T follicular helper cell (primary cell): Measurements from ENCODE around the gene MTFR1L.

Experiments
- DNase-seq: peaks from one replicate; pipeline ENCODE4 v3.0.0-alpha.2; 2020; ENCODE audit warnings: low read depth

MTFR1L gene

DNA sequence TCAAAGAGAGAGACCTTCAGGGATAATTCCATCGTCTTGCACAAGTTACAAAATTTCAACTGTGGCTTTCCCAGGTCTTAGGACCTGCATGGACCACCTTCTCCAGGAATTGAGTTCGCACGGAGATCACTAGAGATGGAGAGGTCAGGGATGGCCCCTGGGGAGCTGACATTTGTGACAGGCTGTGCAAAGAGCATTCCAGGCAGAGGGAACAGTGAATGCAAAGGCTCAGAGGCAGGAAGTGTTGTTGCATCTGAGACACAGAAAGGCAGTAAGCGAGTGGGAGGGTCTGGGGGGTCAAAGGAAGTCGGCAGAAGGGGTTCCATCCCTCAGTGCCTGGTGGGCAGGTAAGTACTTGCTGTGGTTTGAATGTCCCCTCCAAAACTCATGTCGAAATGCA is 29.3 kb upstream of the MTFR1L start:
- DNase-seq: no peak

DNA sequence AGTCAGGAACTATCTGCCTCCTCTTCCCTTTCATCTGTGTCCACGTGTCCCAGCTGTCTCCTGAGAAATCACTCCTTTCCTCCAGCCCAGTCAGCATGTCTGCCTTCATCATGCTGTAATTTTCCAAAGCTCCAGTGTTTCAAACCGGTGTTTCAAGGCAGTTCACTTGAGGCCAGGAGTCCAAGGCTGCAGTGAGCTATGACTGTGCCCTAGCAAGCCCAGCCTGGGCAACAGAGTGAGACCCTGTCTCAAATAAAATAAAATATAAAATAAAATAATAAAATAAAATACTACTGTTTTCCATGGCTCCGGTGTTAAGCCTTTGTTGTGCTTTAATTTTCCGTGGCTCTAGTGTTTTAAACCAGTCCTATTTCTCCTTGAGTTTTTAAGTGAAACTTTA is 27.6 kb upstream of the MTFR1L start:
- no peak for DNase-seq

DNA sequence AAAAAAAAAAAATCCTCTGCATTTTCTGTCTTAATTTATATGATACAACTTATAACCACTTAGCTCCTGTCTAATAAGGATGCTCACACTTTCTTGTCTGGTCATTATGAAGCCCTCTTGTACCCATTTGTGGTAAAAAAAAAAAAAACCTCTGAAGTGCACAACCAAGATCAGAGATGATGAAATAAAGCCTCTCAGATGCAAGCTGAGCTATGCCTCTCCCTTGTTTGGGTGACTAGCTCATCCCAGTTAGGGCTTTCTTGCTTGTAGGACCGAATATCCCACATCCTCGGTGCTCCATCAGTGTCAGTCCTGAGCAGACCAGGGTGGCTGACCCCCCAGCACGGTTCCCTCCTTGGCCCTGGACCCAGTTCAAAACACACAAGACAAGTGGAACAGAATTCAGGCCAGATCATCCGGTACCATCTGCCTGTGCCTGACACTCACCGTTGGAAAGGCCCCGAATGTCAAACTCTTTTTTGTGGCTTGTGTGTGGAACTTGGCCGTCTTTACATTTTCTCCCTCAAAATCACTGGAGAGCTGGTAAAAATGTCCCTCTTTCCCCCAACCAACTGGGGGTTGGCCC is 26.1 kb upstream of the MTFR1L start:
- DNase-seq: no peak

DNA sequence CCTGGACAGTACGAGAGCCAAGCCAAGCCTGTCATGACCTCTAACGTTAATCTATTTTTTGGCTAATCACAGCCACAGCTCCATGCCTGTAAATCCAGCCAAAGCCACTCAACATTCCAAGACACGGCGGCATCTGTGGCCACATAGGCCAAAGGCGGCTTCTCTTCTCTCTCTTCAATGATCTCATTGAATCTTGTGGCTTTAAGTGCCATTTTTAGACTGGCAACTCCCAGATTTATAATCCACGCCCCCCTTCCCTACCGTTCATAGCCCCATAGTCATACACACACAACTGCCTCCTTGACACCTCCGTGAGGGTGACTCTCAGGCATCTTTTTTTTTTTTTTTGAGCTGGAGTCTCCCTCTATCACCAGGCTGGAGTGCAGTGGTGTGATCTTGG is 25.4 kb upstream of the MTFR1L start:
- DNase-seq: no peak

DNA sequence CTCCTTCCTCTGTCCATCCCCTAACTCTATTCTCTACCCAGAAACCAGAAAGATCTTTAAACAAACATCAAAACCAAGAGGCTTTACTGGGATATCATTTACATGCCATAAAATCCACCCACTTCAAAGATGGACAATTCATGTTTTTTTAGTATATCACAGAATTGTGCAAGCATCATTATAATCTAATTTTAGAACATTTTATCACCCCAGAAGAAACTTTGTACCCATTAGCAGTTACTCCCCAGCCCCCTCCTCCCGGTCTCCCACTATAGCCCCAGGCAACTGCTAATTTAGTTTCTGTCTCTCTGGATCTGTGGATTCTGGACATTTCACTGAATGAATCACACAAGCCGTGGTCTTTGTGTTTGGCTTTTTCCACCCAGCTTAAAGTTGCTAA is 24.5 kb upstream of the MTFR1L start:
- no peak for DNase-seq

DNA sequence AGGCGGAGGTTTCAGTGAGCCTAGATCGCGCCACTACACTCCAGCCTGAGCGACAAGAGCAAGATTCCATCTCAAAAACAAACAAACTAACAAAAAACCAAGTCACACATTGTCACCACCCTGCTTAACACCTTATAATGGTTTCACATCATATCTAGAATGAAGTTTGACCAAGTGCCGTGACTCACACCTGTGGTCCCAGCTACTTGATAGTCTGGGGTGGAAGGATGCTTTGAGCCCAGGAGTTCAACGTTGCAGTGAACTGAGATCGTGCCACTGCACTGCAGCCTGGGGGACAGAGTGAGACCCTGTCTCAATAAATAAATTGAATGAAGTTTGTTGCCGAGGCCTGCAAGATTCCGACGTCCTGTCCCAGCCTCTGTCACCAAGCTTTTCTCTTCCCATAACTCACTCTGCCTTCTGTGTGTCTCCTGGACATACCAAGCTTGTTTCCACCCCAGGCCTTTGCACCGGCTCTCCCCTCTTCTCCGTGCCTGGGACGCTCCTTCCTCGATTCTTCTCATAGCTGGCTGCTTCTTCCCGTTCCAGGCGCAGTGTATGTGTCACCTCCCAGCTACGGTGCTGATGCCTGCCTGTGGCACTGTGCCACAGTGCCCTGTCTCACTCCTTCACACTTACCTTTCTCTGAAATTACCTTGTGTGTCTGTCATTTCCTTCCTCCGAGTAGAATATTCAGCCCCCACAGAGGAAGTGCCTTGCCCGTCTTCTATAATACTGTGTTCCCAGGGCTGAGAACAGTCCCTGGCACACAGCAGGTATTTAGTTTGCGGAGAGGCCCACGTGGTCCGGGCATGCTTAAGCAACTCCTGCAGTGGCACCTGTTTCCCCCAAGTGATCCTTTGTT is 23.6 kb upstream of the MTFR1L start:
- no peak for DNase-seq

DNA sequence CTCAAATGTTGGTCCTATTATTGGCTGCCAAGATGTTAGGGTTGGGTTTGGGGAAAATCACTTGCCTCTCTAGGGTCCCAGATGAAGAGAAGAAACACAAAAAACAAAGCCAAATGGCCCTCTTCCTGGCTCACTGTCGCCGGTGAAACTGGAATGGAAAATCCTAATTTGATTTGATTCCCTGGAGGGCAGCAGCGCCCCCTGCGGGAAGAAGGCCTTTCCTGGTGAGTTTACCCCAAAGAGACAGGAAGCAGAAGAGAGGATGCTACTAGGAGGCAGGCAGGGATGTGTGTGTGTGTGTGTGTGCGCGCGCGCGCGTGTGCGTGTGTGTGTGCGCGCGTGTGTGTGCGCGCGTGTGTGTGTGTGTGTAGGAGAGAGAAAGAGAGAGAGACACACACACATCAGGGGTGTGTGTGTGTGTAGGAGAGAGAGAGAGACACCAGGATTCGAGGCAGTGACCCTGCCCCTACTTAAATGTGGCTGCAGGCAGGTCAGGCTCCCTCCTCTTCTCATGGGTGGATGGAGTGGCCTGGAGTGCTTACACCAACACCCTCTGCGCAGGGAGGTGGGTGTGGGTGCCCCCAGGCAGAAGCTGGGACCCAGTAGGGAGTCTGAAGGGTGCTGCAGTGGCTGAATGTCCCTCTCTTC is 22.8 kb upstream of the MTFR1L start:
- peak; percentile 78 for DNase-seq

DNA sequence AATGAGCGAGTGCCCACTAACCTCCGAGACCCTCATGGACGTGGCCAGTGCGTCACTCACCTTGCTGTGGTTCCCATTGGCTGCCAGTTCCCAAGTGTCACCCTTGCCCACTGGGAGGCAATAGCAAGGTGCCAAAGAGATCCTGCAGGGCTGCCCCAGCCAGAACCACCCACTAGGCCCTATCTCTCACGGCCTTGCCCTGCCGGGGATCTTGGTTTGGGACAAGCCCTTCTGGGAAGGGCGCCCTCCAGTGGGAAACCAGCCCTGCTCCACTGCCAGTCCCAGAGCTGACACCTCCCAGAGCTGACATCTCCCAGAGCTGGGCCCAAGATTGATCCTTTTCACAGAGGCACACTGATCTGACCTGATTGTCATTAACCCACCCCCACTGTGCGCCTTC is 21.8 kb upstream of the MTFR1L start:
- no peak for DNase-seq

DNA sequence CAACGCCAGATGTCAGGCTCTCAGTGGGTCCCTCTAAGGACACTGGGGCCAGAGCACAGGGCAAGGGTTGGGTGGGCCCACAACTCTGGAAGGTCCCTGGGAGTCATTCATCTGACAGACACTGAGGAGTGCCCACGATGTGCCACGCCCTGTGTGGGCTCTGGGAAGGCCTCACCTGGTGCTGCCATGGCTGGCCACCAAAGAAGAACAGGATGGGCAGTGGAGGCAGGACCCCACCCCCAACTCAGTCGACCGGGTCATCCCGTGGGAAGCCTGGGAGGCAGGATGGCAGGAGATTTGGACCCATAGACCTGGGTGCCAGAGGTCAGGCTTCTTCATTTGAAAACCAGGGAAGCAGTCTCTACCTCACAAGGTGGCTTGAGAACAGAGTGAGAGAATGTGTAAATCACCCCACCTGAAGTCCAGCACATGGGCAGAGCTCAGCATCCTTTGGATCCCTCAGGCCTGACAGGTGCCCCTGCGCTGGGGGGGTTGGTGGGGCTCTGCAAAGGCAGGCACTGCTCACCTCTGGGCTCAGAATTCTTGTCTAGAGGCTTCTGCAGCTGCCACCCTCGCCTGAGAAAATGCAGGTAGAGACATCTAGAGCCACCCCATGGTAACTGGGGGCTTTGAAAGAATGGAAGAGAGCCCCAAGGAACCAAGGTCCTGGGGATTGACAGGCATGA is 20.9 kb upstream of the MTFR1L start:
- DNase-seq: no peak

DNA sequence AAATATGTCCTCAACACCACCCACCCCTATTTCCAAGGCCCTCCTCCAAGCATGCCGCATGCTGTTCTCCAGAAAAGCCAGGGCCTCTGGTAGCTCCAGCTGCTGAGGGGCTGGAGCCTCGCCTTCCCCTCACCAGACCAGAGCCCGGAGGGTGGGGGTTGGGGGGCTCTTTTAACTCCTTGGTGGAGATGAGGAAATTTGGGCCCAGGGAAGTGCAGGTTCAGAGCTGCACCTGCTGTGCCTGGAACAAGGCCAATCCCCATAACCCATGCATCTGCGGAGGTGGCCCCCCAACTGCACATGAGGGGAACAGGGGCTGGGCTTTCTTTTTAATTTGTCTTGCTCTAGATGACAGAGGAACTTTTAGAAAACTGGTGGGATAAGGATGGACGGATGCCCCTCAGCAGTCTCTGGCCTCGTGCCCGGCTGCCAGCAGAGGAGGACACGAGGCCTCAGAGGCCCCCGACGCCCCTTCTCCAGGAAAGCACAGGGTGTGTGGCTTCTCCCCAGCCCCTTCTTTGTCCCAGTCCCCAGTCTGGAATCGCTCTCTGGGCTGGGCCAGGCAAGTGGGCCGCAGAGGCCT is 20.3 kb upstream of the MTFR1L start:
- DNase-seq: no peak

DNA sequence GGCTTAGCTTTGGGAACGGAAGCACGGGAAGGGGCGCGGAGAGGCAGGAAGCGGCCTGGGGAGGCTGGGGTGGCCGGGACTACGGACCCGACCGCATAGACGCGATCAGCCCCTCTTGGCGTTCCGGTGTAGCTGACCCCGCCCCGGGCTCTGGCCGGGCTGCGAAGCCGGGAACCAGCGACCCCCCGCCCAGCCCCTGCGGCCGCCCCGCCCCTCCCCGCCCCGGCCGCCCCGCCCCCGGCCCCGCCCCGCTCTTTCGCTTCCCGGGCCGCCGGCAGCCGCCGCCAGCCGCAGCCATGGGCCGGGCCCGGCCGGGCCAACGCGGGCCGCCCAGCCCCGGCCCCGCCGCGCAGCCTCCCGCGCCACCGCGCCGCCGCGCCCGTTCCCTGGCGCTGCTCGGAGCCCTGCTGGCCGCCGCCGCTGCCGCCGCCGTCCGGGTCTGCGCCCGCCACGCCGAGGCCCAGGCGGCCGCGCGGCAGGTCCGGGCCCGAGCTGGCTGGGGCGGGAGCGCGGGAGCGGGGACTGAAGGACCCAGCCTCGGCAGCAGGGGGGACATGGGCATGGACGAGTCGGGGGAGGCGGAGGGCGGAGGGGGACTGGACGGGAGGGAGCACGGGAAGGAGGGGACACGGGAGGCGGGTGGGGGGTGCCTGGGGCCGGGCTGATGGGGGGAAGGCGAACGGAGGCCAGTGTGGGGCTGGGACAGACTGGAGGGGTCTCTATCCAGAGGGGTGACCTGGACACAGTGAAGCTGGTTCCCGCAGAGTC is 19.6 kb upstream of the MTFR1L start, which contains the start of gene SELENON:
Gene SELENON, plus strand, starts transcription at position 259 of the 768 bp plus-strand sequence. Its CDS starts 38 bp downstream, at position 297.
- no peak for DNase-seq

DNA sequence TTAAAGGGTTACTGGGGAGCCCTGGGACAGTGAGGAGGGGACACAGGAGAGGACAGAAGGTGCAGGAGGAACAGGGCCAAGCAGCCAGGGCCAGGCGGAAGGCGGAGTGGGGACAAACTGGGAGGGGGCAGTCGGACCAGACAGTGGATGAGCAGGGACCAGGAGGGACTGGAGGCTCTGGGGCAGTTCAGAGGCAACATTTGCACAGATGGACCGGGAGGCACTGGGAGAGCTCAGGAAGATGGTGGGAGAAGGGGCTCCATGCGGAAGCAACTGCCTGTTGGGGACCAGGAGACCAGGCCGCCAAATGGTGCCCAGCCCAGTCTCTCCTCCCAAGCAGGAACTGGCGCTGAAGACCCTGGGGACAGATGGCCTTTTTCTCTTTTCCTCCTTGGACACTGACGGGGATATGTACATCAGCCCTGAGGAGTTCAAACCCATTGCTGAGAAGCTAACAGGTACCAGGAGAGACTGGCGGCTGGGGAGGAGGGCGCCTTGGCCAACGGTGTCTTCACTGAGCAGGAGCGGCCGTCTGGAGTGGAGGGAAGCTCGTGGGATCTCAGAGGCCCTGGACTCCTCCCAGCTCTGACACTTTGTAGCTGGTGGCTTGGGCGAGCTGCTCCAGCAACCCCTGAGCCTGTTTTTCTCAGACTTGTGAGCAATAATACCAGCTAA is 18.9 kb upstream of the MTFR1L start:
- no peak for DNase-seq

DNA sequence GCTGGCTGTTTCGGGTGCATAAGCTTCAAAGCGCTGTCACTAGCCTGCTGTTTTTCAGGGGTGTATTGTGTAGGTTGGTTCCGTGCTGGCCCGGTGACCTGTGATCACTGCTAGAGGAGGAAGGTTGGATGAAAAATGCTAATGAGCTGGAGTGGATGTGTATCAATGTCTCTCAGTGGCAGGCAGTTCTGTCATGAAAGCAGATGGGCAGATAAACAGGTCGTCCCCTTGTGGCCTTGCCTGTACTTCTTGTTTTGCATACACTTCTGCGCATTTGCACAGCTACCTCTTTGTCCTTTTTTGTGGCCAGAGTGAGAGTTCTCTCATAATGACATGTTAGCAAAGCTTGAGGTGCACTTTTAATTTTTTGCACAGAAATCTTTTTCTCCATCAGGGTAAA is 16.8 kb upstream of the MTFR1L start:
- no peak for DNase-seq

DNA sequence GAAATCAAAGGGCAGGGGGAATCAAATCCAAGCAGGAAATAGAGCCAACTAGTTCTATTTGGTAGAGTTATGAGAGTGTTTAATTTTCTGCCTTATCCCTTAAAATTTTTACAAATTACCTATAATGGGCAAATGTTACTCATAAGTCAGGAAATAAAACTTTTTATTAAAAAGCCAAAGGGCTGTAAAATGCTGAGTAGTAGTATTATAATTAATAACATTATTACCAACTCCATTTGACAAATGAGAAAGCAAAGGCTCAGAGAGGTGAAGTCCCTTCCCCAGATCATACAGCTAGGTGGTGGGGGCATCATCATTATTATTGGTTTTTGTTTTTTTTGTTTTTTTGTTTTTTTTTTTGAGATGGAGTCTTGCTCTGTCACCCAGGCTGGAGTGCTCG is 16.4 kb upstream of the MTFR1L start:
- no peak for DNase-seq

DNA sequence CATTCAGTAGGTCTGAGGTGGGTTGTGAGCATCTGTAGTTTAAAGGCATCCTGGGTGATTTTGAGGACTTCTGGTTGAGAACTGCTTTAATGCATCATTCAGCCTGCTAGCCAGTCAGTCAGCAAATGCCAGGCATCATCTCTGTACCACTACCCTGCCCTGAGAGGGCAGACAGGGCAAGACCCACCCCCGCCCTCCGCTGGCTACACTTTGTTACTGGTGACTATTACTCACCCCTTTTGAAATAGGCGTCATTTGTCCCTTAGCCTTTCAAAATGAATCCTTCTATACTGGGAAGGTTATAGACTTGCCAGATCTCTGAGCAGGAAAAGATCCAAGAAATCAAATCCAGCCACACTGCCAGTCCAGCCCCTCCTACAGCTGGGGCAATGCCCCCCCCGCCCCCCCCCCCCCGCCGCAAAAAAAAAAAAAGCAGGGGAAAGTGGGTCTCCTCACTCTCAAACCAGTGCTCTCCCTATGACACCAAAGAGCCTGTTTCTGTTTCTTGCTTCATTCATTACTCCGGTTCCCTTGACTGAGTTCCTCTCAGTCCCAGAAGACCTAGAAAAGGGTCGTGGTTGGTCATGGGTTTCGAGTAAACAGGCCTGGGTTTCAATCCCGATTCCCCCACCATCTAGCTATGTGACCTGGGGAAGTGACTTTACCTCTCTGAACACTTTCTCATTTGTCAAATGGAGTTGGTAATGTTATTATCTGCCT is 15.3 kb upstream of the MTFR1L start:
- no peak for DNase-seq

DNA sequence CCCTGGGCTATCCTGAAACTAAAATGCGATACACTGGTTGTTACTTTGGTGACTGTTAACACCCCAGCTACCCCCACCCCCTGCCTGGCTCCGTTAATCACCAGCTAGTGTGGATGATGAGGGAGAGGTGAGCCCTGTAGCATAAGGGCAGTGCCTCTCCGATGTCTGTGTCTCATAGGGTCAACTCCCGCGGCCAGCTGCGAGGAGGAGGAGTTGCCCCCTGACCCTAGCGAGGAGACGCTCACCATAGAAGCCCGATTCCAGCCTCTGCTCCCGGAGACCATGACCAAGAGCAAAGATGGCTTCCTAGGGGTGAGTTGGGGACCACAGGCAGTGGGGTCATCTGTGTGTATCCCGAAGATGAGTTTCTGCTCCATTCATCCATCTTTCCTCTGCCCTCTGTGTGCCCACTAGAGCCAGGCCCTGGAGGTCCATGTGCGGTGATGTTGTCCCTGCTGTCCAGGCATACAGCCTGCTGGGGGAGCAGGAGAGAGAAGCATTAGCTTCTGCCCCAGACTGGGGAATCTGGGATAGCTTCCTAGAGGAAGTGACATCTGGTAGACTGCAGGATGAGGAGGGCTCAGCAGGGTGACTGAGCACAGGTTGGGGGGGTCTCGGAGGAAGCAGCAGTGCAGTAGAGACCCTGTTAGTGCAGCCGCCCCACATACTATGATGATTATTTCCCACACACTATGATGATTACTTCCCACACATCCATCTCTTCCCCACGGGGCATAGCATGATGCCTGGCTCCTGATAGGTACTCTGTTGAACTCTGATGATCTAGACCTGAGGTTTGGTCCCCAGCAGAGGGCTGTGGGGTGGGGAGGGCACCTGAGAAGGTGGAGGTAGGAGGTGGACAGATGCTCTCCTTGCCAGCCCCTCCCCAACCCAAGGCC is 14.5 kb upstream of the MTFR1L start:
- no peak for DNase-seq

DNA sequence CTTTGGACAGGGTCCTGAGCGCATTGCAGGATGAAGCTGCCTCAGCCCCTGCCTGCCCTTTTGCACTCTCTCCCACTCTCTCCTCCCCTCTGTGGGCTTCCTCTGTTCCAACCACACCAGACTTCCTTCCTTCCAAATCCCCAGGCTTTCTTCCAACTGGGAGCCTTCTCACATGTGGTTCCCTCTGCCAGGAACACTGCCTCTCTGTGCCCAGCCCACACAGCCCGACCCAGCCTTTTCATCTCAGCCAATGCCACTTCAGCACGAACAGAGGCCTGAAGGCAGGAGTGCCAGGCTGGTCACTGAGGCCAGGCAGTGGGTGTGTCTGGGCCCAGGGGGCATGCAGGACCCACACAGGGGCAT is 13.9 kb upstream of the MTFR1L start:
- no peak for DNase-seq

DNA sequence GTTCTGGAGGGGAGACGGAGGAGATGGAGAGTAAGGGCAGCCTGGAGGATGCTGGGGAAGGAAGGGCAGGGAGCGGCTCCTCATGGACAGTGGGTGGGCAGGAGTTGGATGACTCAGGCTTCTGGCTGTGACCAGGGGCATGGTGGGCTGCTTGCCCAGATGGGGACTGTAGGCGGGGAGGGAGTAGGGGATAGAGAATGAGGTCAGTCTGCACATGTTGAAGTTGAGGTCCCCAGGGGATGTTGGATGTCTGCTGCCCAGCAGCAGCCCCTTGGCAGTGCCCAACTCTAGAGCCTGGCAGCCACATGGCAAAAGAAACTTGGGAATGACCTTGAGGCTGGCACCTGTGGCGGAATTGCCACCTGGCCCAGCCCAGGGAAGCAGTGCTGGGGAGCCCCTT is 13.3 kb upstream of the MTFR1L start:
- no peak for DNase-seq
